GM18870 (cell line): Measurements from ENCODE around the gene RPL3.

Source experiments
- ATAC-seq: cut with Tn5 transposase; IDR thresholded peaks from one replicate; pipeline ENCODE4 v1.9.1; 2021; ENCODE audit warnings: moderate library complexity; ENCODE audit not compliant: unreplicated experiment

The RPL3 gene

DNA sequence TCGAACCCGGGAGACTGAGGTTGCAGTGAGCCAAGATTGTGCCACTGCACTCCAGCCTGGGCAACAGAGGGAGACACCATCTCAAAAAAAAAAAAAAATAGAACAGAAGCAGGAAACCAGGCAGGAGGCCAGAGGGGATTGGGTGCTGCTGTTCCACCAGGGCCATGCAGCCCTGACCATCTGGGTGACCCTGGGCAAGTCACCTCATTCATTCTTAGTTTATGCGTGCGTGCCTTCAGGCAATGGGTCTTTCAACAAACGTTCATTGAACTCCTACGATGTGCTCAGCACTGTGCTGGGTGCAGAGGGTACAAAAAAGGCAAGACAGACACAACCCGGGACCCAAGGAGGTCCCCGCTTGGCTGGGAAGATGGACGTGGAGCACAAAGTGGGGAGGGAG, 18.3 kb downstream of the RPL3 start:
- no peak for ATAC-seq

DNA sequence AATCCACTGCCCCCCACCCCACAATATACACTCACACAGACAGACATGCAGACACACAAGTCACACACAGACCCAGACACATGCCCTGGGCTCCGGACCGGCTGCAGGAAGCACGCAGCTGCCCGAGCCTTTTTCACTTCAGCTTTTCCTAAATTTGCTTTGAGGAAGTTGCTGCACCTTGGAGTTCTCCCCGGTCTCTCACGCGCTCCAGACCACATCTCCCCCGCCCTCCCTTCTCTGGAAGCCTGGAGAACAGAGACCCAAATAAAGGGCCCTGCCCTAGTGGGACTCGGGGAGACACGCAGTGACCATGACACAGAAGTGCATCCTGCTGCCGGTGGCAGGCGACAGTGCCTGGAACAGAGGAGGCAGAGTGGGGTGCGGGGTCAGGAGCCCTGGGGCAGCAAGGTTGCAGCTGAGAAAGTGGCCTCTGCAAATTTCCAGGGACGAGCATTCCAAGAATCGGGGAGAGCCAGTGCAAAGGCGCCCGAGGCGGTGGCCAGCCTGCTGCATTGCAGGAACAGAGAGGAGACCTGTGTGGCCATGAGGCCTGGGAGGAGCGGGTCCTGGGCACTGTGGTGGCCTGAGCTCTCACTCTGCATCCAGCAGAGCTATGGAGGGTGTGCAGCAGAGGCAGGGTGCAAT, 19.1 kb downstream of the RPL3 start:
- no peak for ATAC-seq

GRCh38 chr22:39299829-39300178, 19.6 kb downstream of the RPL3 start:
- ATAC-seq: no peak

GRCh38 chr22:39298241-39298987, 21.0 kb downstream of the RPL3 start:
- ATAC-seq: no peak

DNA sequence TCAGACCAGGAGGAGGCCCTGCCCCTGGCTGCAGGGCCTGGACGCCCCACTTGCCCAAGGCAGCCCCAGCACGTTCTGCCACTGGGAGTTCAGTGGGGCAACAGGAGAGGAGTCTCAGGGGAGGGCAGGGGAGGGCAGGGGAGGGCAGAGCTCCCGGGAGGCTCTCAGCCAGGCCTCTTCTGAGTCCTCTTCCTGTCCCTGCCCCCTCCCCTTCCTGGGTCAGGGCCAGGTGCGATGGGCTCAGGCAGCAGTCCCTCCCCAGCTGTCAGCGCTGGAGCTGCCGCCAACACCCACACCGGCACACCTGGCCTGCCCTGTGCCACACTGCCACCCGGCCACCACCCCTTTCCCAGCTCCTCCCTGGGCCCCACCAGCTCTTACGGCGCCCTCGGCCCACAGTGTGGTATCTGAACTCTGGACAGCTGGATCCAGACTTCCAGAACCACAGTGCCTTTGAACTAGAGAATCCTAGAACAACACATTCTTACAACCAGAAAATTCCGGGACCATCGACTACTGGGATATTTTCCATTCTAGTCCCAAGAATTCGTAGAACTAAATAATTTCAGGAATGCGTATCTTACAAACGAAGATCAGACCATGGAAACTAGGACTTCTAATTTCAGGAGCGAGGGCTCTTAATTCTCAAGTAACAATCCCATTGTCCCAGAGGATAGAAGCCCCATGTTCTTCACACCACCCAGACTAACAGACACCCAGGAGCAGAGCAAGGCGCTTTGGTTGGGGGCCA, 21.8 kb downstream of the RPL3 start:
- no peak for ATAC-seq

- no peak for ATAC-seq
These were observed 22.4 kb downstream of the RPL3 start for GRCh38 chr22:39296981-39297489.

DNA sequence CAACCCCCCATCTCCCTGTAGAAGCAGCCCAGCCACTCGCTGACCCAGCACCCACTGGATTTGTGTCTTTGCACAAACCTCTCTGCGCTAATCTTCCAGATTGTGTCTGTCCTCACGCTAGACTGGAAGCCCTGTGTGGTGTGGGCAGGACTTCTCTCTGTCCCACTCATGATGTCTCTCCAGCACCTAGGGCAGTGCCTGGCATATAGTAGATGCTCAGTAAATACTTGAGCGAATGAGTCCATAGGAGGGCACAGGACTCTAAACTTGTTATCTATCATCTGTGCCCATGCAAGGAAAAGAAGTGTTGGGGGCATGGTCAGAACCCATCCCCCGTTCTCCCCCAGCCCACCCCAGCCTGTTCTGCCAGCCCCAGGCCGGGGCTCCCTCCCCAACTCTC, 22.9 kb downstream of the RPL3 start:
- no peak for ATAC-seq

- ATAC-seq: no peak
These were observed 24.6 kb downstream of the RPL3 start for GRCh38 chr22:39294571-39295468.

DNA sequence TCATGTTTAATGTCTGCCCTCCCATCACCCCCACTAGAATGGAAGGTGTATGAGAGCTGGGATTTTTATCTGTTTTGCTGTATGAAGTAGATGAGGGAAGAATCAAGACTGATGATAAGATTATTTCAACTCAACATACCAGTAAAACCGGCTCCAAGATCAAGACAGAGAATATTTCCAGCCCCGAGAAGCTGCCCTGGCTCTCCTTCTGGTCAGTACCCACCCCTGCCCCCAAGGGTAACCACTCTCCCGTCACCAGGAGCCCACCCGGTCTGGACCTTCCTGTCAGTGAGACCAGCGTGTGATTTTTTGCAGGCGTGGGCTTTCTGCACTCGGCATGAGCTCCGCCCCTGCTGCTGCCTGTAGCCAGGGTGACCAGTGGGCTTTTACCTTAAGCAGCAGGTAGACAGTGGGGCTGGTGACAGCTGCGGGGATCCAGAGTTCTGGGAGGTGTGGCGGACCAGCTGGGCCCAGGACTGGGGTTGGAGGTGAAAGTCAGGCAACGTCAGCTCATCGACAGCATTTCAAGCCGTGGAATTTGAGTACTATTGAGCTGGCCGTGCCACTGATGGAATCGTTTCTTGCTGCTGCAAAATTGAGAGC, 25.6 kb downstream of the RPL3 start:
- no peak for ATAC-seq

GRCh38 chr22:39292561-39293074, 26.8 kb downstream of the RPL3 start:
- ATAC-seq: no peak

DNA sequence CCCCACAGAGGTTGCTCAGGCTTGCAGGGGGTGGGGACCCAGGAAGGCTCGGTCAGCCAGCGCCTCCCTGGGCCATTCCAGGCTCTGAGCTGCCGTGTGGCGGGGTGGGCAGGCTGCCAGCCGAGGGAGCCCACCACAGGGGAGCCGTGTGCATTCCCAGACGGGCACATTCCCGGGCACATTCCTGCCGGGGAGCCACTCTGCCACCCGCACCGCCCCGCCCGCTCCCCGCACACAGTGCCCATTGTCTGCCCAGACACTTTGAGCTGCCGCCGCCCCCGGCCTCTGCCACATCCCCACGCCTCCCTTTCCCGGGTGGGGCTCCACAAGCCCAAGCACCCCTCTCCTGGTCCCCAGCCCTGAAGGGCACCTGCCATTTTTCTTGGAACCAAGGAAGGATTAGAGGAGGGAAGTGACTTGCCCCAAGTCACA, 27.4 kb downstream of the RPL3 start:
- ATAC-seq: no peak

DNA sequence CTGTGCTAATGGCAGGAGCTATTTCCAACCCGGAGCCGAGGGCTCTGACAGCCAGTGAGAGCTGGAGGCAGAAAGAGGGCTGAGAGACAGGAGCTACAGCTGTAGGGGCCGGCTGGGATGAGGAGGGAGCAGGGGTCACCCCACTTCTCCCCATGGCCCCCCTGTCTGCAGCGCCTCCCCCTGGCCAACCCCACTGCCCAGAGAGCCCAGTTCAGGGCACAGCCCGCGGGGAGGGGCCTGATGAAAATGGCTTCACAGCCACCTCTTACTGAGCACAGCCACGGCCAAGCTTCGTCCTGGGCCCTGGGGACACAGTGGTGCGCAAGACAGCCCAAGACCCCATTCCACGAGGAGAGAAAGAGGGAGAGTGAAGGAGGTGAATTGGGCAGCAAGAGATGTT, 27.9 kb downstream of the RPL3 start:
- ATAC-seq: no peak

DNA sequence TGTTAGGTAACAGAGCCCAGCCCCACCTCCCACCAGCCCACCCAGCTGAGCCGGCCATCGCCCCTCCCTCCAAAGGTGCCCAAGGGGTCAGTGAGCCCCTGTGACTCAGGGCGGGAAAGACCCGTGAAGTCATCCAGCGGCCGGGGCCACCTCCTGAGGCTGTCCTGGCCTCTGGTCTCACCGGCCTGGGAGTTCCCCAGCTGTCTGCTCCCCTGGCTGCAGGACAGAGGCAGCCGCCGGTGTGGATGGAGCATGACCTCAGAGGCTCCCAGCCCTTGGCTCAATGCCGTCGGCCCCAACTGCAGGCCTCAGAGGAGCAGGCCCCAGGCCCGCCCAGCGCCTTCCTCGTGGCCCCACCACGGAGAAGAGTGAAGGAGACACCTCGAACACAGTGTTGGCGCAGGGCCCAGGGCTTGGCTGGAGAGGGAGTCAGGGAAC, 28.7 kb downstream of the RPL3 start:
- no peak for ATAC-seq

DNA sequence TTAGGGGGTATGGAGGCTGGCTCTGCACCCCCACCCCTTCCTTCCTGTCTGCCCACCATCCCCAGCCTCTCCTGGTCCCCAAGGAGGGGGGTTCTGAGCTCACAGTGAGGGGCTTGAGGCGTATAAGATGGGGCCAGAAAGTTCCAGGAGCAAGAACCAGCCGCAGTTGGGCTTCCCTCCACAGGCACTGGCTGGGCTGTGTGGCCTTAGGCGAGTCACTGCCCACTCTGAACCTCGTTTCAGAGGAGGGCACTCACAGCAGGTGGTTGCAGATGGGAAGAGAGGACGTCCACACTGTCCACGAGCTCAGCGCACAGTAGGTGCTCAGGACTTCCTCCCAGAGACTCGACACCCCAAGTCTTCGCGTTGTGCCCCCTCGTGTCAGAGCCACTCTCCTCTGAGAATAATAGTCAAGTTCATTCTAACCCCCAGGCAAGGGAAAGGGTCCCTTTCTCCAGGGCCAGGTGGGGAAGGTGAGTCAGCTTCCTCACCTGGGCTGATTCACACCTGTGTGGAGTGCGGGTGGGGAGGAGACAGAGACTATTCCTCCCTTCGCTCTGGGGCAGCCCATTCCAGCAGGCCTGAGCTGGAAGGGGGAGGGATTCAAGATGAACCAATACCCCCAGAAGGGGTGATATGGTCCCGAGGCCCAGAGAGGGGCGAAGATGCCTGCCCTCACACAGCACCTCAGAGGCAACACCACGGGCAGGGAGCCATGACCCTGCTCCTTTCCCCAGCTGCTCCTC, 29.3 kb downstream of the RPL3 start:
- ATAC-seq: no peak

DNA sequence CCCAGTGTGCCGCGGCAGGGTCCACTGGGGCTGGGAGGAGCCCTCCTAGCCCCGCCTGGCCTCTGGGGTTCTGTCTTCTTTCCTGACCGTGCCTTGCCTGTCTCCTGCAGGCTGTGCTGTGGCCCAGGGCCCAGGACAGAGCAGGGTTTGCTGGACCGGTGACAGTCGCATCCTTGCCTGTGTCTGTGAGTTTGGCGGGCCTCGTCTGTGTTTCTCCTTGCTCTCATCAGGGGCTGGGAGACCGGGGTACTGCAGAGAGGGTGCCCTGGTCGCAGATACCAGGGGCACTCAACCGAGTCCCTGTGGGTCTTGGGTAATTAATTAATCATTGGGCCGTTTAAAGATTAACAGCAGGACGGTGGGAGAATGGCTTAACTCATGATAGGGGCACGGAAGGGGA, 29.9 kb downstream of the RPL3 start:
- no peak for ATAC-seq

DNA sequence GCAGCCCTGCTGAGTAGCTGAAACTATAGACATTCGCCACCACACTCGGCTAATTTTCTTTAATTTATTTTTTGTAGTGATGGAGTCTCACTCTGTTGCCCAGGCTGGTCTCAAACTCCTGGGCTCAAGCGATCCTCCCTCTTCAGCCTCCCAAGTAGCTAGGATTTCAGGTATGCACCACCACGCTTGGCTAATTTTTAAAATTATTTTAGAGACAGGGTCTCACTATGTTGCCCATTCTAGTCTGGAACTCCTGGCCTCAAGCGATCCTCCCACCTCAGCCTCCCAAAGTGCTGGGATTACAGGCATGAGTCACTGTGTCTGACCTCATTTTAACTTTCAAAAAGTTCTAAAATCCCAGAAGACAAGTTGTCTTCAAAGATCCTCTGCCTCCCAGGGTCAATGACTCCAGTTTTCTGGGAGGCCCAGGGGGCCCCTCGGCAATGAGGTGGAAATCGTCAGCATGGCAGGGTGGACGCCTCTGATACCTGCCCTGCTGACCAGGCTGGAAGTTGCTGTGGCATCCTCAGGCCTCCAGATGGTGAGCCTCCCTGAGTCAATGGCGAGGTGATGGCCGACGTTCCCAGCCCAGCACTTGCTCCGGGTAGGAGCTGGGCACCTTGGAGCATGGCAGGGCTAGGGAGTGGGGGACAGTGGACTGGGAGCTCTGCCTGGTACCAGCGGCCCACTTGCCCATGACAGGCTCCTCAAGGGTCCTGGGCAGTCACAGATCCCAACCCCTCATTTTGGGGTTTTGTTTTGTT, 31.1 kb downstream of the RPL3 start:
- no peak for ATAC-seq

DNA sequence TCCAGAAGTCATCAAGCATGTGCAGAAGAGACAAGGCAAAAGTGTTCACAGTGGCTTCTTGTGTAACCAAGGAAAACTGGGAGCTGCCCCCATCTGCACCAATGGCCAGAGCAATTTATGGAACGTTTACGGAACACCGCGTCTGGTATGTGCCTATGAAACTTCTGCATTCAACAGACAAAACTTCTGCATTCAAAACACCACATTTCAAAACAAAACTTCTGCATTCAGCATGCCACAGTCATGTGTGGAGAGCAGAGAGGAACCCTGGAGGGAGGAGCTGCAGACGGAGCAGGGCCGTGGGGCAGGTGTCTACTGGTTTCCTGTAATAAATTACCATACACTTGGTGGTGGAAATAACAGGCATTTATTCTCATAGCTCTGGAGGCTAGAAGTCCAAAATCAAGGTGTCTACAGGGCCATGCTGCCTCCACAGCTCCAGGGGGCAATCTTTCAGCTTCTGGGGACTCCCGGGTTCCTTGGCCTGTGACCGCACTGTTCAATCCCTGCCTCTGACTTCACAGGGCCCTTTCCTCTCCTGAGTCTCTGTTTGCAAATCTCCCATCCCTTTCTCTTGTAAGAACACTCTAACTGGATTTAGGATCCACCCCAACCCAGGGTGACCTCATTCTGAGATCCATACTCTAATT, 32.2 kb downstream of the RPL3 start:
- no peak for ATAC-seq

DNA sequence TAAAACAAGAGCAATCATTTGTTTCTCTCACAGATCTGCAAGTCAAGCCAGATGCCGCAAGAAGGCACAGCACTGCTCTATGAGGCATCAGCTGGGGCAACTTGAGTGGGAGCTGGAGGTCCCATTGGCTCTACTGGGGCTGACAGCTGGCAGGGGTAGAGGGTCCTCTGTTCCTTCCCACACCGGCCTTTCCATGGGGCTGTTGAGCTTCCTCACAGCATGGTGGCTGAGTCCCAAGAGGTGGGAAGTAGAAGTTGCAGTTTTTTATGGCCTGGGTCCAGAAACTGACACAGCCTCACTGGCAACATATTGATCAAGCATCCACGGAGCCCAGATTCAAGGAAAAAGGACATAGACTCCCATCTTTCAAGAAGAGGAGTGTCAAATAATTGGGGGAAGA, 34.4 kb downstream of the RPL3 start:
- no peak for ATAC-seq
